WERI-Rb-1 (cell line): ENCODE results near the gene PLEKHJ1.

Experiments used
- DNase-seq: peaks from one replicate; pipeline ENCODE4 v3.0.0-alpha.2; 2020
- H3K27ac ChIP-seq: fragments of 250-450 bp; sonication (Bioruptor Pico); 2 replicates; pipeline ENCODE4 v1.5.1; 2020; ENCODE audit warnings: mild to moderate bottlenecking, moderate library complexity
- H3K27me3 ChIP-seq: fragments of 250-450 bp; sonication (Bioruptor Pico); 2 replicates; pipeline ENCODE4 v1.5.1; 2021; ENCODE audit warnings: mild to moderate bottlenecking, low read depth, moderate library complexity; ENCODE audit not compliant: insufficient read depth, severe bottlenecking
- H3K36me3 ChIP-seq: fragments of 250-450 bp; sonication (Bioruptor Pico); 2 replicates; pipeline ENCODE4 v1.5.1; 2020; ENCODE audit warnings: mild to moderate bottlenecking, moderate library complexity
- H3K4me3 ChIP-seq: 2 replicates; pipeline ENCODE4 v1.5.1; 2011; ENCODE audit warnings: low read depth, mild to moderate bottlenecking, control low read depth, low read length
- H3K9me3 ChIP-seq: fragments of 250-450 bp; sonication (Bioruptor Pico); 2 replicates; pipeline ENCODE4 v1.5.1; 2021; ENCODE audit warnings: mild to moderate bottlenecking, moderate library complexity; ENCODE audit not compliant: severe bottlenecking
- TF ChIP-seq, protein P1 (sequence below): IDR thresholded peaks from 2 replicates; pipeline ENCODE4 v1.5.1; 2011; ENCODE audit warnings: low read depth, mild to moderate bottlenecking, control low read depth, inconsistent platforms, low read length

Gene PLEKHJ1

DNA sequence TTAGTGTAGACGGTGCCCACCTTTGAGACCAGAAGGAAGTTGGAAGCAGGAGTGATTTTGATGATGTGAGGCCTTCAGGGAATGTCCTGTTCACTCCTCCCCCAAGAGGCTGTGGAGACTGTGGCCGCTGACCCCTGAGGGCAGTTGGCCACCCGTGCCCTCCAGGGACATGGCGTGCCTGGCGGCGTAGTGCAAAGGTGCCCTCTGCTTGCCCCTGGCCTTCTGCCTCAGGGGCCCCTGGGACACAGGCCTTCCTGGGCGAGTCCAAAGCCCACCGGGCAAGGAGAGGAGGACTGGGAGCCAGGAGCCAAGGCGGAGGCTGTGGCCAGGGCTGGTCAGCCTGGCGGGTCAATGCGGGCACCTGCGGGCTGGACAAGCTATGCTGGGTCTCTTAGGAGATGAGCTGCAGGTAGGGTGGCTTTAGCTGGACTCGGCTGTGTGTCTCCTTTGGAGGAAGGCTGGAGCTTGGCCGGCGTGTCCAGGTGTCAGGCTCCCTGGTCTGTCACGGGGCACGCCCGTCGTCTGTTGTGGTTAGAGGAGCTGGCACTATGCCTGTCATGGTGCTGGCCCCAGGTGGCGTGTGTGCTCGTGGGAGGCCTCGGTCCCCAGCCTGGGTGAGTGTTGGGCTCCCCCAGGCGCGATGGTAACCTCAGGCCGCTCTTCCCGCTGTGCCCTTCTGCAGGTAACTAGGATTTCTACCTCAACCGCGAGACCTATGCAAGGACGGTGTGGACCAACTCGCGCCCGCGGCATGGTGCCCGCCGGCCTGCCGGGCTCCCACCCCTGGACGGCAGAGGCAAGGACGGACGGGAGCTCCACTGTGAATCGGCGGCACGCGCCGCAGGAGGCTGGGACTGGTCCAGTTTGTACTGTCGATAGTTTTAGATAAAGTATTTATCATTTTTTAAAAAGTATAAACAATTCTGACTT lies 6.8 kb downstream of the PLEKHJ1 start:
- peaks cover 85% of the 10 kb centered on the region for H3K36me3 ChIP-seq

DNA sequence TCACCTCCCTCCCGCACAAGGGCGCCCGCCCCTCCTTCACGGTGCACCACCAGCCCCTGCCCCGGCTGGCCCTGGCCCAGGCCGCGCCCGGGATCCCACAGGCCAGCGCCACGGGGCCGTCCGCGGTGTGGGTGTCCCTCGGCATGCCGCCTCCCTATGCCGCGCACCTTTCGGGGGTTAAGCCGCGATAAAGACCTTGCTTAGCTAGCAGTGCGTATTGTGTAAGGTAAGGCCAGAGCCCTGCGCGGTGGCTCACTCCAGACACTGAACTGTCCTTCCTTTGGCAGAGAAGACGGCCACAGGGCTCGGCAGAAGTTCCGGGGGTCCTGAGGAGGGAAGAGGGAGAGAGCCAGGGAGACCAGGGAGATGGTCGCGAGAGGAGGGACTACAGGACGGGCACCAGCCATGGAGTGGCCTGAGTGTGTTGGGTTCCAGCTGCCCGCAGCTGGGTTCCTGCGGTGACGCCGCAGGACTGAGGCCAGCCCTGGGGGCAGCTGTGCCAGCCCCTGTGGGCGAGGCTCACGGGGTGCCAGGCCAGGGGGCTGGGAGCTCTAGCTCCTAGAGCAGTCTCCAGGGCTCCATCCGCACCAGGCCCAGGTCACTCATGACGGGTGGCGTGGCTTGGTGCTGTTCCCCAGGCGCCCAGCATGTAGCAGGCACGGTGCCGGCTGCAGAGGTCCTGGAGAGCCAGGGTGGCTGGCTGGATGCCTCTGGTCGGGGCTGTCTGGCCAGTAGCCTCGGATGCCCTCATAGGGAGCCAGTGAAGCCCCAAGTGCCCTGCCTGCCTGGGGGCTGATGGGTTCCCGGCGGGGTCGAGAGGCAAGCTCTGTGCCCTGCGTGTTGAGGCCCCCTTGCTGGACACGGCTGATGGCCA lies 7.7 kb downstream of the PLEKHJ1 start:
- Histone ChIP-seq H3K36me3 (peaks cover 80% of the 10 kb centered on the region), H3K27me3 (no peaks in the 10 kb centered on the region), H3K27ac (no peak overlapping the region)

More for the DNA sequence above, 6.8 kb downstream of the PLEKHJ1 start:
- DNase-seq, result no peak
- H3K27me3 ChIP-seq, result no peaks in the 10 kb centered on the region
- TF ChIP-seq, protein P1, sequence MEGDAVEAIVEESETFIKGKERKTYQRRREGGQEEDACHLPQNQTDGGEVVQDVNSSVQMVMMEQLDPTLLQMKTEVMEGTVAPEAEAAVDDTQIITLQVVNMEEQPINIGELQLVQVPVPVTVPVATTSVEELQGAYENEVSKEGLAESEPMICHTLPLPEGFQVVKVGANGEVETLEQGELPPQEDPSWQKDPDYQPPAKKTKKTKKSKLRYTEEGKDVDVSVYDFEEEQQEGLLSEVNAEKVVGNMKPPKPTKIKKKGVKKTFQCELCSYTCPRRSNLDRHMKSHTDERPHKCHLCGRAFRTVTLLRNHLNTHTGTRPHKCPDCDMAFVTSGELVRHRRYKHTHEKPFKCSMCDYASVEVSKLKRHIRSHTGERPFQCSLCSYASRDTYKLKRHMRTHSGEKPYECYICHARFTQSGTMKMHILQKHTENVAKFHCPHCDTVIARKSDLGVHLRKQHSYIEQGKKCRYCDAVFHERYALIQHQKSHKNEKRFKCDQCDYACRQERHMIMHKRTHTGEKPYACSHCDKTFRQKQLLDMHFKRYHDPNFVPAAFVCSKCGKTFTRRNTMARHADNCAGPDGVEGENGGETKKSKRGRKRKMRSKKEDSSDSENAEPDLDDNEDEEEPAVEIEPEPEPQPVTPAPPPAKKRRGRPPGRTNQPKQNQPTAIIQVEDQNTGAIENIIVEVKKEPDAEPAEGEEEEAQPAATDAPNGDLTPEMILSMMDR, result no peak
- H3K9me3 ChIP-seq, result no peaks in the 10 kb centered on the region
- H3K4me3 ChIP-seq, result no peak overlapping the region
- no peak overlapping the region for H3K27ac ChIP-seq

DNA sequence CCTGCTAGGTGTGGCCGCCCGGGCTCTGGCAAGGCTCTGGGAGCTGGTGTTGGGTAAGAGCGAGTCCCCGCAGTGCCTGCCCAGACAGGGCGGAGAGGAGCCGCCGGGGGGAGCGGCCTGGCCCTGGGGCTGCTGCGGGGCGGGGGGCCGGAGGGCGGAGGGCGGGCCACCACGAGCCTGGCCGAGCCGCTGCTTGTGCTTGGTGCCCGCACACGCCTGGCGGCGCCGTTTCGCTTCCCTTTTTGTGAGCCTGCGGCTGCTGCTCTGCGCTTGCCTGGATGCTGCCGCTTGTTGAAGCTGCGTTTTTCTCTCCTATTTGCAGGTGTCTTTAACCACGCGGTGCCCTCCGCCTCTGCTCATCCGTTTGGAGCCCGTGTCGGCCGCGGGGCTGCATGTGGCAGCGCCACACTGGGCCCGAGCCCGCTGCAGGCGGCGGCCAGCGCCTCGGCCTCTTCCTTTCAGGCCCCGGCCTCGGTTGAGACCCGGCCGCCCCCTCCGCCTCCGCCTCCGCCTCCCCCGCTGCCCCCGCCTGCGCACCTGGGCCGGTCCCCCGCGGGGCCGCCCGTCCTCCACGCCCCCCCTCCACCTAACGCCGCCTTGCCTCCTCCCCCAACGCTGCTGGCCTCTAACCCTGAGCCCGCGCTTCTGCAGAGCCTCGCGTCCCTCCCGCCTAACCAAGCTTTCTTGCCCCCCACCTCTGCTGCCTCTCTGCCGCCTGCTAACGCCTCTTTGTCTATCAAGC lies 8.5 kb downstream of the PLEKHJ1 start:
- H3K4me3 ChIP-seq, result no peak overlapping the region
- DNase-seq, result no peak
- H3K9me3 ChIP-seq, result no peaks in the 10 kb centered on the region
- TF ChIP-seq, protein P1, result no peak
- H3K27ac ChIP-seq, result no peak overlapping the region
- peaks cover 72% of the 10 kb centered on the region for H3K36me3 ChIP-seq
- H3K27me3 ChIP-seq, result no peaks in the 10 kb centered on the region

More for the DNA sequence above, 7.7 kb downstream of the PLEKHJ1 start:
- TF ChIP-seq, protein P1, result no peak
- no peak for DNase-seq
- no peak overlapping the region for H3K4me3 ChIP-seq
- no peaks in the 10 kb centered on the region for H3K9me3 ChIP-seq

DNA sequence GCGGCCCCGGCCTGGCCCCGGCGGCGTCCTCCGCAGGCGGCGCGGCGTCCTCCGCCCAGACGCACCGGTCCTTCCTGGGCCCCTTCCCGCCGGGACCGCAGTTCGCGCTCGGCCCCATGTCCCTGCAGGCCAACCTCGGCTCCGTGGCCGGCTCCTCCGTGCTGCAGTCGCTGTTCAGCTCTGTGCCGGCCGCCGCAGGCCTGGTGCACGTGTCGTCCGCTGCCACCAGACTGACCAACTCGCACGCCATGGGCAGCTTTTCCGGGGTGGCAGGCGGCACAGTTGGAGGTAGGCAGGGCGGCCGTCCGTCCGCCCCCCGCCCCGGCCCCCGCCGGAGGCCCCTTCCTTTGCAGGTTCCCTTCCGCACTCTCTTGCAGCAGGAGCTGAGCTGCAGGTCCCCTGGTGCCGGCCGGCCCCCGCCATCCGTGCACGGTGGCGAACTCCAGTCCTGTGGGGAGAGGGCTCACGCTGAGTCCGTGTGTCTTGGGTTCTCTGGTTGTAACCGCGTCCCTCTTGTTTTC lies 9.2 kb downstream of the PLEKHJ1 start:
- Histone ChIP-seq H3K36me3 (peaks cover 74% of the 10 kb centered on the region), H3K27me3 (no peaks in the 10 kb centered on the region), H3K9me3 (no peaks in the 10 kb centered on the region), H3K4me3 (no peak overlapping the region), H3K27ac (no peak overlapping the region)
- TF ChIP-seq, protein P1, result no peak
- no peak for DNase-seq

DNA sequence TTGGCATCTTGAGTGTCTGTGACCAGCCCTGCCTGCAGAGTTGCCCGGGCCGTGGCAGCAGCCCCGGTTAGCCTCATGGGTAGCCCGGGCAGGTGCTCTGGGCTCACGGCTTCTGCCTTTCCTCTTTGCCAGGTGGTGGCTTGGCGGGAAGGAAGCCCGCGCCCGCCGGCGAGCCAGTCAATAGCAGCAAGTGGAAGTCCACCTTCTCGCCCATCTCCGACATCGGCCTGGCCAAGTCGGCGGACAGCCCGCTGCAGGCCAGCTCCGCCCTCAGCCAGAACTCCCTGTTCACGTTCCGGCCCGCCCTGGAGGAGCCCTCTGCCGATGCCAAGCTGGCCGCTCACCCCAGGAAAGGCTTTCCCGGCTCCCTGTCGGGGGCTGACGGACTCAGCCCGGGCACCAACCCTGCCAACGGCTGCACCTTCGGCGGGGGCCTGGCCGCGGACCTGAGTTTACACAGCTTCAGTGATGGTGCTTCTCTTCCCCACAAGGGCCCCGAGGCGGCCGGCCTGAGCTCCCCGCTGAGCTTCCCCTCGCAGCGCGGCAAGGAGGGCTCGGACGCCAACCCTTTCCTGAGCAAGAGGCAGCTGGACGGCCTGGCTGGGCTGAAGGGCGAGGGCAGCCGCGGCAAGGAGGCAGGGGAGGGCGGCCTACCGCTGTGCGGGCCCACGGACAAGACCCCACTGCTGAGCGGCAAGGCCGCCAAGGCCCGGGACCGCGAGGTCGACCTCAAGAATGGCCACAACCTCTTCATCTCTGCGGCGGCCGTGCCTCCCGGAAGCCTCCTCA lies 9.9 kb downstream of the PLEKHJ1 start:
- TF ChIP-seq, protein P1, result no peak
- no peak for DNase-seq
- H3K4me3 ChIP-seq, result no peak overlapping the region
- no peak overlapping the region for H3K27ac ChIP-seq
- no peaks in the 10 kb centered on the region for H3K9me3 ChIP-seq
- H3K27me3 ChIP-seq, result no peaks in the 10 kb centered on the region
- H3K36me3 ChIP-seq, result peaks cover 75% of the 10 kb centered on the region
